OCI-LY1 (cell line): ENCODE data around the gene MTMR3.

ENCODE experiments used
- H2AFZ ChIP-seq: fragments of 200-600 bp; sonication (generic), shearing (Covaris generic); 2 replicates; pipeline ENCODE4 v1.6.0; 2014; ENCODE audit warnings: antibody characterized with exemption, mild to moderate bottlenecking, low read length
- H3F3A ChIP-seq: fragments of 200-600 bp; sonication (generic), shearing (Covaris generic); 2 replicates; pipeline ENCODE4 v1.6.0; 2014; ENCODE audit warnings: mild to moderate bottlenecking, antibody characterized with exemption, low read length, moderate library complexity; ENCODE audit not compliant: insufficient read depth
- H3K27ac ChIP-seq: fragments of 200-600 bp; sonication (generic); 2 replicates; pipeline ENCODE4 v1.5.1; 2014; ENCODE audit warnings: low read length, mixed run types, mild to moderate bottlenecking, low read depth; ENCODE audit not compliant: poor library complexity, severe bottlenecking
- H3K27me3 ChIP-seq: fragments of 200-600 bp; sonication (generic); 2 replicates; pipeline ENCODE4 v1.6.0; 2014; ENCODE audit warnings: antibody characterized with exemption, mild to moderate bottlenecking, low read length, moderate library complexity; ENCODE audit not compliant: insufficient read depth
- H3K36me3 ChIP-seq: fragments of 200-600 bp; sonication (generic); 2 replicates; pipeline ENCODE4 v1.6.1; 2014; ENCODE audit warnings: mild to moderate bottlenecking, antibody characterized with exemption, low read length, moderate library complexity, mixed read lengths; ENCODE audit not compliant: insufficient read depth
- H3K4me1 ChIP-seq: fragments of 200-600 bp; sonication (generic); 2 replicates; pipeline ENCODE4 v1.5.1; 2014; ENCODE audit warnings: mild to moderate bottlenecking, low read length, moderate library complexity; ENCODE audit not compliant: insufficient read depth, severe bottlenecking
- H3K4me2 ChIP-seq: fragments of 200-600 bp; sonication (generic), shearing (Covaris generic); 2 replicates; pipeline ENCODE4 v1.6.1; 2014; ENCODE audit warnings: low read length
- H3K4me3 ChIP-seq: fragments of 200-600 bp; sonication (generic); 2 replicates; pipeline ENCODE4 v1.5.1; 2014; ENCODE audit warnings: low read length, low read depth, mild to moderate bottlenecking, mixed read lengths; ENCODE audit not compliant: poor library complexity, severe bottlenecking
- H3K79me2 ChIP-seq: fragments of 200-600 bp; shearing (Covaris generic); 2 replicates; pipeline ENCODE4 v1.6.1; 2016; ENCODE audit warnings: mixed run types, low read length, mixed read lengths; ENCODE audit not compliant: insufficient read depth
- H3K9ac ChIP-seq: fragments of 200-600 bp; sonication (generic), shearing (Covaris generic); 2 replicates; pipeline ENCODE4 v1.6.1; 2014; ENCODE audit warnings: mild to moderate bottlenecking, low read length, mixed read lengths
- H3K9me2 ChIP-seq: fragments of 200-600 bp; sonication (generic), shearing (Covaris generic); 2 replicates; pipeline ENCODE4 v1.6.1; 2014; ENCODE audit warnings: low read depth, mild to moderate bottlenecking, low read length, mixed read lengths
- H3K9me3 ChIP-seq: fragments of 200-600 bp; shearing (Covaris generic); 2 replicates; pipeline ENCODE4 v1.6.1; 2014; ENCODE audit warnings: low read length, mixed read lengths
- H4K20me1 ChIP-seq: fragments of 200-600 bp; sonication (generic), shearing (Covaris generic); 2 replicates; pipeline ENCODE4 v1.6.0; 2016; ENCODE audit warnings: mild to moderate bottlenecking, low read length; ENCODE audit not compliant: insufficient read depth
- CTCF ChIP-seq: fragments of 200-600 bp; sonication (generic), shearing (Covaris generic); IDR thresholded peaks from 2 replicates; pipeline ENCODE4 v1.5.1; 2017; ENCODE audit warnings: mild to moderate bottlenecking, antibody characterized with exemption, low read length, moderate library complexity, mixed read lengths
- EZH2 ChIP-seq: fragments of 200-600 bp; sonication (generic), shearing (Covaris generic); IDR thresholded peaks from 2 replicates; pipeline ENCODE4 v1.8.0; 2017; ENCODE audit warnings: borderline replicate concordance, mixed run types, mild to moderate bottlenecking, antibody characterized with exemption, low read length, moderate library complexity, mixed read lengths

Gene MTMR3

GRCh38 chr22:30036656-30037055, 153.7 kb downstream of the MTMR3 start:
- Histone ChIP-seq H3K27me3 (0 out of 2 replicates have a peak, but pooled peaks cover 6% of the 10 kb centered on the region), H3K27ac (no peak overlapping the region), H3K4me3 (no peak overlapping the region), H3F3A (no peaks in the 10 kb centered on the region), H3K36me3 (no peaks in the 10 kb centered on the region), H2AFZ (no peak overlapping the region), H3K9me2 (no peaks in the 10 kb centered on the region), H3K9ac (no peak overlapping the region), H3K4me2 (no peak overlapping the region), H3K4me1 (no peaks in the 10 kb centered on the region), H4K20me1 (no peaks in the 10 kb centered on the region), H3K9me3 (no peaks in the 10 kb centered on the region), H3K79me2 (no peaks in the 10 kb centered on the region)
- no peak for TF ChIP-seq CTCF

GRCh38 chr22:30038219-30038618, 155.2 kb downstream of the MTMR3 start:
- TF ChIP-seq EZH2, result no peak
- TF ChIP-seq CTCF, result no peak
- Histone ChIP-seq H3K4me3 (no peak overlapping the region), H3F3A (no peaks in the 10 kb centered on the region), H4K20me1 (no peaks in the 10 kb centered on the region), H3K27me3 (peaks cover 6% of the 10 kb centered on the region; the same call in 1 of the 2 replicates), H3K9me2 (no peaks in the 10 kb centered on the region), H3K9ac (no peak overlapping the region), H2AFZ (no peak overlapping the region), H3K36me3 (no peaks in the 10 kb centered on the region), H3K4me2 (no peak overlapping the region), H3K27ac (no peak overlapping the region), H3K79me2 (no peaks in the 10 kb centered on the region), H3K9me3 (no peaks in the 10 kb centered on the region), H3K4me1 (no peaks in the 10 kb centered on the region)

- Histone ChIP-seq H3K9me2 (no peaks in the 10 kb centered on the region), H3K9ac (no peak overlapping the region), H3K27ac (no peak overlapping the region), H3K4me2 (no peak overlapping the region), H4K20me1 (no peaks in the 10 kb centered on the region), H3K9me3 (no peaks in the 10 kb centered on the region), H3K4me1 (no peaks in the 10 kb centered on the region), H3K27me3 (peaks cover 3% of the 10 kb centered on the region; the same call in 1 of the 2 replicates), H3K79me2 (no peaks in the 10 kb centered on the region), H3K4me3 (no peak overlapping the region), H3K36me3 (no peaks in the 10 kb centered on the region), H2AFZ (no peak overlapping the region), H3F3A (no peaks in the 10 kb centered on the region)
- TF ChIP-seq EZH2 (no peak), CTCF (no peak)
These were observed 157.7 kb downstream of the MTMR3 start for GRCh38 chr22:30040499-30041260.
